MCF 10A (cell line): ENCODE measurements around the gene ELMO2. TPM values are rescaled to one million over a fixed set of nuclear protein-coding genes. Genes with fewer than 3 reads are reported as not detected.

Source experiments
- BruUV-seq: library from RNA; stranded (reverse); fragments of 400-500 nt; replicated peaks from 2 replicates; lab custom pipeline; 2021; lab: Mats Ljungman, UMichigan
- CTCF ChIA-PET: fragments of 300-600 bp; sonication (Branson Sonifier 250); formaldehyde crosslinking; extraction: SDS; loops from one replicate; lab custom pipeline; 2021; ENCODE audit warnings: antibody characterized with exemption, inconsistent platforms; lab: Yijun Ruan, JAX
- POLR2A ChIA-PET: fragments of 300-600, 350-650 bp; sonication (Branson Sonifier 250); formaldehyde crosslinking; extraction: SDS; loops from one replicate; lab custom pipeline; 2020; ENCODE audit warnings: antibody characterized with exemption, inconsistent platforms; lab: Yijun Ruan, JAX
- DNase-seq: peaks from one replicate; pipeline ENCODE4 v3.0.0-alpha.2; 2018; ENCODE audit not compliant: unreplicated experiment
- H3K27ac Mint-ChIP-seq: one replicate; pipeline ENCODE4 v1.8.0; 2022; ENCODE audit warnings: mild to moderate bottlenecking, low read depth, mixed read lengths; ENCODE audit not compliant: unreplicated experiment
- H3K27me3 Mint-ChIP-seq: one replicate; pipeline ENCODE4 v1.8.0; 2022; ENCODE audit warnings: mixed read lengths; ENCODE audit not compliant: insufficient read depth, unreplicated experiment
- H3K36me3 Mint-ChIP-seq: one replicate; pipeline ENCODE4 v1.8.0; 2022; ENCODE audit warnings: mild to moderate bottlenecking, moderate library complexity, mixed read lengths; ENCODE audit not compliant: insufficient read depth, unreplicated experiment
- H3K4me1 Mint-ChIP-seq: one replicate; pipeline ENCODE4 v1.8.0; 2022; ENCODE audit warnings: mixed read lengths; ENCODE audit not compliant: insufficient read depth, unreplicated experiment
- H3K4me3 Mint-ChIP-seq: one replicate; pipeline ENCODE4 v1.8.0; 2022; ENCODE audit warnings: mild to moderate bottlenecking, moderate library complexity, mixed read lengths; ENCODE audit not compliant: unreplicated experiment
- H3K9me3 Mint-ChIP-seq: one replicate; pipeline ENCODE4 v1.8.0; 2022; ENCODE audit warnings: mixed read lengths; ENCODE audit not compliant: unreplicated experiment
- intact Hi-C: fragments of 100-400 bp; cut with micrococcal nuclease; formaldehyde crosslinking; loops from 2 replicates; pipeline ENCODE4 v1.14.1; 2022
- total RNA-seq: library from RNA; stranded (reverse); gene quantifications from 2 replicates; pipeline ENCODE4 v1.2.3, GENCODE V29; 2022
- TF ChIP-seq, protein P1 (sequence below): fragments of 200-600 bp; IDR thresholded peaks from one replicate; pipeline ENCODE4 v1.8.0; 2022; ENCODE audit warnings: antibody characterized with exemption, mild to moderate bottlenecking; ENCODE audit not compliant: unreplicated experiment

Gene ELMO2
- total RNA-seq, 1 experiment from 2014 or later, result 21.1 TPM

- Mint-ChIP-seq H3K36me3 (no peaks in the 10 kb centered on the region), H3K4me3 (no peak overlapping the region), H3K9me3 (no peaks in the 10 kb centered on the region), H3K27ac (no peak overlapping the region), H3K4me1 (no peaks in the 10 kb centered on the region), H3K27me3 (peaks cover 93% of the 10 kb centered on the region)
- TF ChIP-seq, protein P1, sequence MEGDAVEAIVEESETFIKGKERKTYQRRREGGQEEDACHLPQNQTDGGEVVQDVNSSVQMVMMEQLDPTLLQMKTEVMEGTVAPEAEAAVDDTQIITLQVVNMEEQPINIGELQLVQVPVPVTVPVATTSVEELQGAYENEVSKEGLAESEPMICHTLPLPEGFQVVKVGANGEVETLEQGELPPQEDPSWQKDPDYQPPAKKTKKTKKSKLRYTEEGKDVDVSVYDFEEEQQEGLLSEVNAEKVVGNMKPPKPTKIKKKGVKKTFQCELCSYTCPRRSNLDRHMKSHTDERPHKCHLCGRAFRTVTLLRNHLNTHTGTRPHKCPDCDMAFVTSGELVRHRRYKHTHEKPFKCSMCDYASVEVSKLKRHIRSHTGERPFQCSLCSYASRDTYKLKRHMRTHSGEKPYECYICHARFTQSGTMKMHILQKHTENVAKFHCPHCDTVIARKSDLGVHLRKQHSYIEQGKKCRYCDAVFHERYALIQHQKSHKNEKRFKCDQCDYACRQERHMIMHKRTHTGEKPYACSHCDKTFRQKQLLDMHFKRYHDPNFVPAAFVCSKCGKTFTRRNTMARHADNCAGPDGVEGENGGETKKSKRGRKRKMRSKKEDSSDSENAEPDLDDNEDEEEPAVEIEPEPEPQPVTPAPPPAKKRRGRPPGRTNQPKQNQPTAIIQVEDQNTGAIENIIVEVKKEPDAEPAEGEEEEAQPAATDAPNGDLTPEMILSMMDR, result no peak
- BruUV-seq, result no TSS peak
- CTCF ChIA-PET, result interaction anchor here (0.6 to 1.7 kb wide), 7 partner anchors 11 to 605 kb away, joined by 3 to 6 read pairs (median 3); no protein-coding TSS in a partner anchor
- POLR2A ChIA-PET, result interaction anchor here (0.7 to 1.8 kb wide), 4 partner anchors 10 to 59 kb away, joined by 3 to 6 read pairs (median 4); no protein-coding TSS in a partner anchor
- intact Hi-C loops, result no loop called here
- DNase-seq, result no peak
Observed at GRCh38 chr20:46423342-46423741, 16.9 kb upstream of the ELMO2 start.

- Mint-ChIP-seq H3K9me3 (no peaks in the 10 kb centered on the region), H3K36me3 (no peaks in the 10 kb centered on the region), H3K27ac (no peak overlapping the region), H3K4me3 (no peak overlapping the region), H3K27me3 (peaks cover 90% of the 10 kb centered on the region), H3K4me1 (no peaks in the 10 kb centered on the region)
- no TSS peak for BruUV-seq
- intact Hi-C loops, result no loop called here
- CTCF ChIA-PET, result interaction anchor here (0.5 to 1.3 kb wide), 4 partner anchors 55 to 452 kb away, joined by 3 to 6 read pairs (median 4); no protein-coding TSS in a partner anchor
- POLR2A ChIA-PET, result interaction anchor here (0.7 to 1.0 kb wide), 3 partner anchors 15 to 259 kb away, joined by 3 to 4 read pairs (median 3); partner anchors contain the start of gene ELMO2
- DNase-seq, result no peak
- TF ChIP-seq, protein P1, result no peak
Observed at GRCh38 chr20:46420878-46421277, 14.5 kb upstream of the ELMO2 start.

- TF ChIP-seq, protein P1, result no peak
- no peak overlapping the region for H3K27ac Mint-ChIP-seq
Observed at GRCh38 chr20:46419882-46420281, 13.5 kb upstream of the ELMO2 start.

DNA sequence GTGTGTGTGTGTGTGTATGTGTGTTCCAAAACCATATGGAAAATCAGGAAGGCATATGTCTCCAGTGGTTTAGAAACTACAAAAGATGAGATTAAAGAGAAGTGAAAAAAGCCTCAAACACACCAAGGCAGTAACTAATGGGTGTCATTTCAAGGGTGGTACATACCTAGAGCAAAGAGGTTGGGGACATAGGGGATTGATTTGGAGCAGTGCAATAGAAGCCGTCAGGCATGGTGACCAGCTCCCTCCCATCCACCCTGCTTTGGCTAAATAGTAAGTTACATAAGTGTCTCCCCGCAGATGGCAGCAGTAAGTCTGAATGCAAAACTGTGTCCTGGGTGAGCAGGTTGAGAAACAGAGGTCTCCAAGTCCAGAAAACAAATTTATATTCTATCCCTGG, 10.4 kb upstream of the ELMO2 start:
- Mint-ChIP-seq H3K4me3 (no peak overlapping the region), H3K27ac (no peak overlapping the region)
- intact Hi-C loops, result no loop called here

More at GRCh38 chr20:46419882-46420281, 13.5 kb upstream of the ELMO2 start:
- no peak overlapping the region for H3K4me3 Mint-ChIP-seq
- H3K27me3 Mint-ChIP-seq, result peaks cover 86% of the 10 kb centered on the region
- no peaks in the 10 kb centered on the region for H3K9me3 Mint-ChIP-seq
- intact Hi-C loops, result no loop called here
- DNase-seq, result no peak
- POLR2A ChIA-PET, result interaction anchor here (0.6 to 1.0 kb wide), 3 partner anchors 41 to 258 kb away, joined by 3 to 4 read pairs (median 3); no protein-coding TSS in a partner anchor
- CTCF ChIA-PET, result interaction anchor here (1.3 kb wide), 2 partner anchors 288 to 289 kb away, joined by 3 to 6 read pairs; no protein-coding TSS in a partner anchor
- no peaks in the 10 kb centered on the region for H3K4me1 Mint-ChIP-seq
- H3K36me3 Mint-ChIP-seq, result no peaks in the 10 kb centered on the region
- no TSS peak for BruUV-seq

More for the DNA sequence above, 10.4 kb upstream of the ELMO2 start:
- Mint-ChIP-seq H3K36me3 (no peaks in the 10 kb centered on the region), H3K27me3 (peaks cover 84% of the 10 kb centered on the region), H3K9me3 (no peaks in the 10 kb centered on the region), H3K4me1 (no peaks in the 10 kb centered on the region)
- ChIA-PET POLR2A (interaction anchor here (1.1 kb wide), 1 partner anchor 53 kb away, joined by 5 read pairs; no protein-coding TSS in a partner anchor), CTCF (interaction anchor here (0.7 to 3.5 kb wide), 2 partner anchors 10 to 285 kb away, joined by 4 to 12 read pairs; partner anchors contain the start of gene ELMO2)
- no TSS peak for BruUV-seq
- TF ChIP-seq, protein P1, result no peak
- DNase-seq, result no peak
